DOHH2 (cell line): ENCODE results near the gene ALDH1A1.

Experiments
- H3F3A ChIP-seq: fragments of 200-600 bp; sonication (generic), shearing (Covaris generic); 2 replicates; pipeline ENCODE4 v1.6.0; 2016; ENCODE audit warnings: antibody characterized with exemption, mild to moderate bottlenecking; ENCODE audit not compliant: control insufficient read depth, insufficient read depth
- H3K27ac ChIP-seq: fragments of 200-600 bp; sonication (generic); 2 replicates; pipeline ENCODE4 v1.5.1; 2014; ENCODE audit warnings: low read depth, mild to moderate bottlenecking, low read length, moderate library complexity
- H3K27me3 ChIP-seq: fragments of 200-600 bp; sonication (generic); 2 replicates; pipeline ENCODE4 v1.6.1; 2014; ENCODE audit warnings: mild to moderate bottlenecking, low read length, mixed read lengths; ENCODE audit not compliant: control insufficient read depth
- H3K36me3 ChIP-seq: fragments of 200-600 bp; sonication (generic); 2 replicates; pipeline ENCODE4 v1.6.1; 2014; ENCODE audit warnings: mild to moderate bottlenecking, low read length, moderate library complexity, mixed read lengths; ENCODE audit not compliant: control insufficient read depth
- H3K4me1 ChIP-seq: fragments of 200-600 bp; sonication (generic); 2 replicates; pipeline ENCODE4 v1.6.1; 2014; ENCODE audit warnings: mild to moderate bottlenecking, low read length, mixed read lengths; ENCODE audit not compliant: control insufficient read depth
- H3K4me2 ChIP-seq: fragments of 200-600 bp; sonication (generic); 2 replicates; pipeline ENCODE4 v1.6.0; 2014; ENCODE audit warnings: mild to moderate bottlenecking, low read length, moderate library complexity
- H3K4me3 ChIP-seq: fragments of 200-600 bp; sonication (generic); 2 replicates; pipeline ENCODE4 v1.5.1; 2014; ENCODE audit warnings: mild to moderate bottlenecking, low read length, mixed read lengths
- H3K79me2 ChIP-seq: fragments of 200-600 bp; sonication (generic); 2 replicates; pipeline ENCODE4 v1.6.1; 2014; ENCODE audit warnings: mild to moderate bottlenecking, low read length, mixed read lengths; ENCODE audit not compliant: control insufficient read depth
- H3K9me2 ChIP-seq: fragments of 200-600 bp; sonication (generic); replicated peaks from 2 replicates; pipeline ENCODE4 v1.6.1; 2014; ENCODE audit warnings: mild to moderate bottlenecking, low read length, mixed read lengths; ENCODE audit not compliant: control insufficient read depth
- H3K9me3 ChIP-seq: fragments of 200-600 bp; sonication (generic); 2 replicates; pipeline ENCODE4 v1.6.1; 2014; ENCODE audit warnings: antibody characterized with exemption, low read length, mixed read lengths; ENCODE audit not compliant: control insufficient read depth, insufficient read depth
- H4K20me1 ChIP-seq: fragments of 200-600 bp; sonication (generic); 2 replicates; pipeline ENCODE4 v1.6.0; 2014; ENCODE audit warnings: low read depth, mild to moderate bottlenecking, antibody characterized with exemption, low read length, moderate library complexity; ENCODE audit not compliant: control insufficient read depth, insufficient read depth
- CTCF ChIP-seq: fragments of 200-600 bp; sonication (generic); IDR thresholded peaks from one replicate; pipeline ENCODE4 v1.5.1; 2014; ENCODE audit warnings: antibody characterized with exemption, mild to moderate bottlenecking, low read depth, low read length; ENCODE audit not compliant: poor library complexity, severe bottlenecking
- EZH2phosphoT487 ChIP-seq: fragments of 200-600 bp; sonication (generic); IDR thresholded peaks from 2 replicates; pipeline ENCODE4 v1.6.1; 2017; ENCODE audit warnings: borderline replicate concordance, mild to moderate bottlenecking, antibody characterized with exemption, low read length, moderate library complexity, mixed read lengths

The ALDH1A1 gene

GRCh38 chr9:72873456-72873855 is 79.4 kb downstream of the ALDH1A1 start:
- no peak for TF ChIP-seq CTCF
- no peak for TF ChIP-seq EZH2phosphoT487
- no peaks in the 10 kb centered on the region for H3K9me2 ChIP-seq
- no peaks in the 10 kb centered on the region for H3F3A ChIP-seq
- H3K36me3 ChIP-seq = no peaks in the 10 kb centered on the region
- H3K9me3 ChIP-seq = no peaks in the 10 kb centered on the region
- H3K4me3 ChIP-seq = no peak overlapping the region
- H3K4me2 ChIP-seq = no peak overlapping the region
- H3K27me3 ChIP-seq = peaks cover 6% of the 10 kb centered on the region; the same call in 1 of the 2 replicates
- H3K79me2 ChIP-seq = no peaks in the 10 kb centered on the region
- no peaks in the 10 kb centered on the region for H4K20me1 ChIP-seq
- no peaks in the 10 kb centered on the region for H3K4me1 ChIP-seq
- H3K27ac ChIP-seq = no peak overlapping the region

GRCh38 chr9:72872718-72873117 is 80.1 kb downstream of the ALDH1A1 start:
- no peaks in the 10 kb centered on the region for H3K9me2 ChIP-seq
- no peak overlapping the region for H3K27ac ChIP-seq

GRCh38 chr9:72871685-72872084 is 81.2 kb downstream of the ALDH1A1 start:
- Histone ChIP-seq H3K9me2 (no peaks in the 10 kb centered on the region), H3K9me3 (no peaks in the 10 kb centered on the region), H3K27ac (no peak overlapping the region), H3K4me3 (no peak overlapping the region), H4K20me1 (no peaks in the 10 kb centered on the region), H3K27me3 (peaks cover 6% of the 10 kb centered on the region; the same call in 1 of the 2 replicates), H3F3A (no peaks in the 10 kb centered on the region), H3K36me3 (no peaks in the 10 kb centered on the region), H3K79me2 (no peaks in the 10 kb centered on the region), H3K4me1 (no peaks in the 10 kb centered on the region), H3K4me2 (no peak overlapping the region)
- peak; percentile 27 for TF ChIP-seq CTCF
- no peak for TF ChIP-seq EZH2phosphoT487

More at GRCh38 chr9:72872718-72873117, 80.1 kb downstream of the ALDH1A1 start:
- Histone ChIP-seq H3K9me3 (no peaks in the 10 kb centered on the region), H3K36me3 (no peaks in the 10 kb centered on the region), H3K79me2 (no peaks in the 10 kb centered on the region), H3K27me3 (peaks cover 6% of the 10 kb centered on the region; the same call in 1 of the 2 replicates), H3F3A (no peaks in the 10 kb centered on the region), H3K4me1 (no peaks in the 10 kb centered on the region), H3K4me3 (no peak overlapping the region), H4K20me1 (no peaks in the 10 kb centered on the region), H3K4me2 (no peak overlapping the region)
- TF ChIP-seq EZH2phosphoT487 (no peak), CTCF (no peak)

- no peaks in the 10 kb centered on the region for H3K9me3 ChIP-seq
- H3K9me2 ChIP-seq = no peaks in the 10 kb centered on the region
- H3K4me3 ChIP-seq = no peak overlapping the region
- no peaks in the 10 kb centered on the region for H3K4me1 ChIP-seq
- H3K27me3 ChIP-seq = no peaks in the 10 kb centered on the region
- H3K27ac ChIP-seq = no peak overlapping the region
- H4K20me1 ChIP-seq = no peaks in the 10 kb centered on the region
- no peaks in the 10 kb centered on the region for H3K36me3 ChIP-seq
- no peak overlapping the region for H3K4me2 ChIP-seq
- no peaks in the 10 kb centered on the region for H3K79me2 ChIP-seq
- no peaks in the 10 kb centered on the region for H3F3A ChIP-seq
- TF ChIP-seq EZH2phosphoT487 (no peak), CTCF (no peak)
These were observed 88.5 kb downstream of the ALDH1A1 start for GRCh38 chr9:72864327-72864726.
